ENCODE results near the gene TACR1.

GRCh38 chr2:75007061-75007460 lies 192.3 kb downstream of the TACR1 start:
- no peak for TF ChIP-seq CTCF (IDR thresholded peaks at IDR 0.05)
- TF ChIP-seq ZFX (IDR thresholded peaks at IDR 0.05; ENCODE audit: borderline replicate concordance): no peak
